ENCODE data around the gene CFAP161. TPM values are rescaled to one million over a fixed set of nuclear protein-coding genes. Genes with fewer than 3 reads are reported as not detected.
"Not testable (repeated sequence)": the region's sequence is repeated elsewhere in the genome, so short reads cannot be mapped to it uniquely, and the experiment has no call there.

Gene CFAP161
- total RNA-seq, 3 donors from 2014 or later (not counting 1 experiment from before 2014, with no cell fraction given), result 0.53 to 1.3 TPM; not detected in 1

DNA sequence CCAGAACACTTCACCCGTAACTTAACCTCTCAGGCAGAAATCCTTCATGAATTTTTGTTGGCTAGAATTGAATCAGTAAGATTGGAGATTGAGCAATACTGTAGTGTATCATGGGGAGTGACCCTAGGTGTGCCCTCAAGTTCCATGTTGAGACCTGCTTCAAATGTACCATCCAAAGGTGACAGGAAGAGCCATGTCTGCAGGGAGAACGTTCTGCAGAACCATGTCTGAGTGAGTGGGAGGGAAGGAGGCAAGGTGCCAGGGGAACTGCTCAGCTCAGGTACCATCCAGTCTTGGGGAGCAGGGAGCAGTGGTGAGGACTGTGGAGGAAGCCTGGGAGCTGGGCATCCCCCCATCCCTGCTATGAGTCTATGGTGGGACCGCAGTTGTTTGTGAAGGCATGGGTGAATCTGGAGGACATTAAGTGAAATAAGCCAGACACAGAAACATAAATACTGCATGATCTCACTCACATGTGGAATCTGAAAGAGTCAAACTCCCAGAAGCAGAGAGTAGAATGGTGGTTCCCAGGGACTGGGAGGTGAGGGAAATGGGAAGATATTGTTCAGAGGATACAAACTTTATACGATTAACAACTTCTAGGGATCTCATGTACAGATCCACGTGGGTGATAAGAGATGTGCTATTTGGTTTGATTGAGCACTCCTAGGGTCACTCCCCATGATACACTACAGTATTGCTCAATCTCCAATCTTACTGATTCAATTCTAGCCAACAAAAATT, 23.3 kb downstream of the CFAP161 start:
- DNase-seq, result no peak
- Histone ChIP-seq H3K27me3 (ENCODE audit: control insufficient read depth, insufficient read depth, low read length) (no peaks in the 10 kb centered on the region), H3K36me3 (ENCODE audit: control insufficient read depth, insufficient read depth, low read length) (no peaks in the 10 kb centered on the region), H3K27ac (ENCODE audit: low read length) (no peak overlapping the region), H3K9me3 (ENCODE audit: control insufficient read depth, insufficient read depth, low read length) (no peaks in the 10 kb centered on the region), H3K4me1 (ENCODE audit: control insufficient read depth, insufficient read depth, low read length) (peaks cover 20% of the 10 kb centered on the region), H3K4me3 (ENCODE audit: low read length) (no peak overlapping the region)
- Mint-ChIP-seq H3K27ac (no peak overlapping the region), H3K4me3 (no peak overlapping the region), H3K36me3 (no peaks in the 10 kb centered on the region), H3K9me3 (no peaks in the 10 kb centered on the region), H3K27me3 (ENCODE audit: low read depth in 2 of 2) (peaks cover 15 to 26% of the 10 kb centered on the region in 2 donors), H3K4me1 (peaks cover 11 to 18% of the 10 kb centered on the region in 2 donors)
- ATAC-seq, result no peak
- intact Hi-C loops (cut with micrococcal nuclease), result no loop called here
- WGBS (ENCODE audit: insufficient coverage), result 83% methylated on average over 4 of the region's 5 CpGs
- TF ChIP-seq, protein P1, sequence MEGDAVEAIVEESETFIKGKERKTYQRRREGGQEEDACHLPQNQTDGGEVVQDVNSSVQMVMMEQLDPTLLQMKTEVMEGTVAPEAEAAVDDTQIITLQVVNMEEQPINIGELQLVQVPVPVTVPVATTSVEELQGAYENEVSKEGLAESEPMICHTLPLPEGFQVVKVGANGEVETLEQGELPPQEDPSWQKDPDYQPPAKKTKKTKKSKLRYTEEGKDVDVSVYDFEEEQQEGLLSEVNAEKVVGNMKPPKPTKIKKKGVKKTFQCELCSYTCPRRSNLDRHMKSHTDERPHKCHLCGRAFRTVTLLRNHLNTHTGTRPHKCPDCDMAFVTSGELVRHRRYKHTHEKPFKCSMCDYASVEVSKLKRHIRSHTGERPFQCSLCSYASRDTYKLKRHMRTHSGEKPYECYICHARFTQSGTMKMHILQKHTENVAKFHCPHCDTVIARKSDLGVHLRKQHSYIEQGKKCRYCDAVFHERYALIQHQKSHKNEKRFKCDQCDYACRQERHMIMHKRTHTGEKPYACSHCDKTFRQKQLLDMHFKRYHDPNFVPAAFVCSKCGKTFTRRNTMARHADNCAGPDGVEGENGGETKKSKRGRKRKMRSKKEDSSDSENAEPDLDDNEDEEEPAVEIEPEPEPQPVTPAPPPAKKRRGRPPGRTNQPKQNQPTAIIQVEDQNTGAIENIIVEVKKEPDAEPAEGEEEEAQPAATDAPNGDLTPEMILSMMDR (IDR thresholded peaks at IDR 0.05), result no peak

DNA sequence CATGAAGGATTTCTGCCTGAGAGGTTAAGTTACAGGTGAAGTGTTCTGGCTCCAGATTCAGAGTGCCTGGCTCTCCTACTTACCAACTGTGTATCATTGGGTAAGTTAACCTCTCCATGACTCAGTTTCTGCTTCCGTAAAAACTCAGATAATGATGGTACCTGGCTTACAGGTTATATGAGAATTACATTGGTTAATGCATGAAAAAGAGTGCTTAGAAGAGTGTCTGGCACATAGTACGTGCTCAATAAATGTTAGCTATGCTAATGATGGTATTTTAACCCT, 23.8 kb downstream of the CFAP161 start:
- Mint-ChIP-seq H3K27ac (no peak overlapping the region), H3K4me3 (no peak overlapping the region), H3K9me3 (no peaks in the 10 kb centered on the region), H3K27me3 (ENCODE audit: low read depth in 2 of 2) (peaks cover 17 to 25% of the 10 kb centered on the region in 2 donors), H3K36me3 (no peaks in the 10 kb centered on the region), H3K4me1 (peaks cover 11 to 18% of the 10 kb centered on the region in 2 donors)
- ATAC-seq (no peak), DNase-seq (no peak)
- Histone ChIP-seq H3K4me3 (ENCODE audit: low read length) (no peak overlapping the region), H3K27ac (ENCODE audit: low read length) (no peak overlapping the region), H3K27me3 (ENCODE audit: control insufficient read depth, insufficient read depth, low read length) (no peaks in the 10 kb centered on the region), H3K4me1 (ENCODE audit: control insufficient read depth, insufficient read depth, low read length) (peaks cover 20% of the 10 kb centered on the region), H3K36me3 (ENCODE audit: control insufficient read depth, insufficient read depth, low read length) (no peaks in the 10 kb centered on the region), H3K9me3 (ENCODE audit: control insufficient read depth, insufficient read depth, low read length) (no peaks in the 10 kb centered on the region)
- intact Hi-C loops (cut with micrococcal nuclease), result no loop called here
- 88% methylated on average over 2 of the region's 2 CpGs for WGBS (ENCODE audit: insufficient coverage)
- TF ChIP-seq, protein P1 (IDR thresholded peaks at IDR 0.05), result no peak

DNA sequence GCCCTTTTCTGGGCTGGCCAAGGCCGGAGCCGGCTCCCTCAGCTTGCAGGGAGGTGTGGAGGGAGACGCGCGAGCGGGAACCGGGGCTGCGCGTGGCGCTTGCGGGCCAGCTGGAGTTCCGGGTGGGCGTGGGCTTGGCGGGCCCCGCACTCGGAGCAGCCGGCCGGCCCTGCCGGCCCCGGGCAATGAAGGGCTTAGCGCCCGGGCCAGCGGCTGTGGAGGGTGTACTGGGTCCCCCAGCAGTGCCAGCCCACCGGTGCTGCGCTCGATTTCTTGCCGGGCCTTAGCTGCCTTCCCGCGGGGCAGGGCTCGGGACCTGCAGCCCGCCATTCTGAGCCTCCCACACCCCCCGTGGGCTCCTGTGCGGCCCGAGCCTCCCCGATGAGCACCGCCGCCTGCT, 24.5 kb downstream of the CFAP161 start:
- 77% methylated on average over 37 of the region's 37 CpGs for WGBS (ENCODE audit: insufficient coverage)
- H3K27me3 Mint-ChIP-seq (ENCODE audit: low read depth in 2 of 2), result peaks cover 17 to 25% of the 10 kb centered on the region in 2 donors
- not testable (repeated sequence) for H3K36me3 Mint-ChIP-seq

DNA sequence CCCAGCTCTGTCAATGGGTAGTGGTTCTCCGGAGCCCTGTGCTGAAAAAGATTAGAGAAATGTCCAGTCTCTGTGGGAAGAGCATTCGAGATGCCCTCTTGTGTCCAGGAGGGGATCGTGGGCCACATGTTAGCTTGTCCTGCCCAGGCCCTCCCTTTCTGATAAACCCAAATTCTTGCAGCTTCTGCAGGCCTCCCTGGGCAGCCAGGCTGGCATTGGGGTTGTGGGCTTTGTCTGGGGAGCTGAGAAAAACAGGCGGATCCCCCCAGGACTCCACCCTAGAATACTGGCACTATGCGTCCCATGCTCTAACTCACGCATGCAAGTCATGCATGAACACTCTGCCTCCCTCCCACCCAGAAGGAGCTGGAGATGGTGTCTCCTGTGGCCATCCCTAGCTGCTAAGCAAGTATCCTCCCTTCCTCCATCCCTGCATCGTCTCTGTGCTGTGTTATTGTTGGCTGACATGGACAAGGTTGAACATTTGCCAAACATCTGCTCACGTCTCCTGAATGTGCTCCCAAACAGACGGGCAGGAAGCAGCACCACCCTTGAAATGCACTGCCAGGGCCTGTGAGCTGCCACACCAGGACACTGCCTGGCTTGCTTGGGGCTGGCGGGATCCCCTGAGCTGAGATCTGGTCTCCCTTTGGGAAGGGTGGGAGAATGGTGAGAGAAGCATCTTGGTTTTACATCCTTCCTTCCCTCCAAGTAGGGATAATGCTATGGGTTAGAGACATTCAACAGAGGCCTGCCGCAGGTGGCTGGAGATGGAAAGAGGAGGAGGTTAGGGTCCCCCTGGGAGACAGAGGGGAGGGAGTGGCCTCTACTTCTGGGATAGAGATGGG, 26.5 kb downstream of the CFAP161 start:
- H3K4me3 ChIP-seq (ENCODE audit: low read length), result no peak overlapping the region
- Mint-ChIP-seq H3K36me3 (no peaks in the 10 kb centered on the region), H3K27me3 (ENCODE audit: low read depth in 2 of 2) (peaks cover 17 to 25% of the 10 kb centered on the region in 2 donors), H3K4me1 (peaks cover 11 to 18% of the 10 kb centered on the region in 2 donors), H3K27ac (no peak overlapping the region), H3K9me3 (no peaks in the 10 kb centered on the region), H3K4me3 (no peak overlapping the region)
- no peak for DNase-seq
- H3K4me1 ChIP-seq (ENCODE audit: control insufficient read depth, insufficient read depth, low read length), result peaks cover 20% of the 10 kb centered on the region
- no peaks in the 10 kb centered on the region for H3K36me3 ChIP-seq (ENCODE audit: control insufficient read depth, insufficient read depth, low read length)
- no peak overlapping the region for H3K27ac ChIP-seq (ENCODE audit: low read length)
- TF ChIP-seq, protein P1 (IDR thresholded peaks at IDR 0.05), result no peak
- ATAC-seq, result no peak
- WGBS (ENCODE audit: insufficient coverage), result 74% methylated on average over 11 of the region's 11 CpGs
- H3K27me3 ChIP-seq (ENCODE audit: control insufficient read depth, insufficient read depth, low read length), result no peaks in the 10 kb centered on the region
- H3K9me3 ChIP-seq (ENCODE audit: control insufficient read depth, insufficient read depth, low read length), result no peaks in the 10 kb centered on the region
- intact Hi-C loops (cut with micrococcal nuclease), result no loop called here

More for the DNA sequence above, 24.5 kb downstream of the CFAP161 start:
- DNase-seq; H3K4me3 ChIP-seq (ENCODE audit: low read length); H3K36me3 ChIP-seq (ENCODE audit: control insufficient read depth, insufficient read depth, low read length); H3K27ac Mint-ChIP-seq; H3K27ac ChIP-seq (ENCODE audit: low read length); H3K27me3 ChIP-seq (ENCODE audit: control insufficient read depth, insufficient read depth, low read length); H3K9me3 Mint-ChIP-seq; ATAC-seq; H3K9me3 ChIP-seq (ENCODE audit: control insufficient read depth, insufficient read depth, low read length); intact Hi-C loops (cut with micrococcal nuclease); H3K4me3 Mint-ChIP-seq: not testable (repeated sequence)
- peaks cover 11 to 18% of the 10 kb centered on the region in 2 donors for H3K4me1 Mint-ChIP-seq
- H3K4me1 ChIP-seq (ENCODE audit: control insufficient read depth, insufficient read depth, low read length), result peaks cover 20% of the 10 kb centered on the region
